ENCODE measurements around the gene ASIC4.

ASIC4 gene

GRCh38 chr2:219555956-219556355 lies 41.7 kb downstream of the ASIC4 start:
- DNase-seq (ENCODE audit: low read depth) = no peak
- TF ChIP-seq CTCF (conservative IDR thresholded peaks at IDR 0.05; ENCODE audit: low read depth, low read length) = no peak
- H3K4me3 ChIP-seq (ENCODE audit: low read length) = no peak overlapping the region

- no peak for TF ChIP-seq CTCF (conservative IDR thresholded peaks at IDR 0.05; ENCODE audit: low read depth, low read length)
- DNase-seq (ENCODE audit: low read depth) = no peak
- no peak overlapping the region for H3K4me3 ChIP-seq (ENCODE audit: low read length)
Observed at GRCh38 chr2:219556413-219556812, 42.1 kb downstream of the ASIC4 start.

GRCh38 chr2:219557320-219557719 lies 43.0 kb downstream of the ASIC4 start:
- TF ChIP-seq CTCF (conservative IDR thresholded peaks at IDR 0.05; ENCODE audit: low read depth, low read length) = no peak
- no peak overlapping the region for H3K4me3 ChIP-seq (ENCODE audit: low read length)
- no peak for DNase-seq (ENCODE audit: low read depth)

- DNase-seq (ENCODE audit: low read depth) = no peak
- TF ChIP-seq CTCF (conservative IDR thresholded peaks at IDR 0.05; ENCODE audit: low read depth, low read length) = no peak
- H3K4me3 ChIP-seq (ENCODE audit: low read length) = no peak overlapping the region
Observed at GRCh38 chr2:219557791-219558785, 43.8 kb downstream of the ASIC4 start.

GRCh38 chr2:219559156-219559915 lies 45.1 kb downstream of the ASIC4 start:
- TF ChIP-seq CTCF (conservative IDR thresholded peaks at IDR 0.05; ENCODE audit: low read depth, low read length) = no peak

GRCh38 chr2:219560037-219560892 lies 46.0 kb downstream of the ASIC4 start:
- no peak for DNase-seq (ENCODE audit: low read depth)
- peak; percentile 68 for TF ChIP-seq CTCF (conservative IDR thresholded peaks at IDR 0.05; ENCODE audit: low read depth, low read length)
- no peak overlapping the region for H3K4me3 ChIP-seq (ENCODE audit: low read length)

More at GRCh38 chr2:219559156-219559915, 45.1 kb downstream of the ASIC4 start:
- no peak overlapping the region for H3K4me3 ChIP-seq (ENCODE audit: low read length)
- DNase-seq (ENCODE audit: low read depth) = no peak
